ENCODE results near the gene PUS1. TPM values are rescaled to one million over a fixed set of nuclear protein-coding genes. Genes with fewer than 3 reads are reported as not detected.
A peak's percentile ranks its signal among the peaks of the same experiment; 100 is the strongest.

The PUS1 gene
- total and polyA plus RNA-seq, 10 of the 15 experiments (the other 5 are each of a cell fraction or from before 2014, with no cell fraction given): 1.3 to 74.2 (median 25.4) TPM

GRCh38 chr12:131949431-131950181, 20.5 kb downstream of the PUS1 start, which contains the start of gene EP400 (continued):
- TF ChIP-seq CHD1 (IDR thresholded peaks at IDR 0.05; ENCODE audit: low read depth, low read length): peak; percentile 66; the same call in 1 of the 2 replicates
- no peak for TF ChIP-seq FOXK2 (IDR thresholded peaks at IDR 0.05)
- peak; percentile 54 for TF ChIP-seq PKNOX1 (IDR thresholded peaks at IDR 0.05)
- peak in 1 of 2 experiments; percentile 74; a peak in 1 of 3 replicates for TF ChIP-seq EGR1 (IDR thresholded peaks at IDR 0.05; ENCODE audit: borderline replicate concordance in 1 of 2, low read depth in 2 of 2, low read length in 2 of 2)
- TF ChIP-seq ATF7 (IDR thresholded peaks at IDR 0.05; ENCODE audit: low read depth): no peak
- TF ChIP-seq STAT1 (conservative IDR thresholded peaks at IDR 0.05): 0 out of 2 replicates have a peak, but pooled peaks have one; percentile 71
- TF ChIP-seq TCF12 (IDR thresholded peaks at IDR 0.05; ENCODE audit: low read depth, low read length): no peak; the same call in 1 of the 2 replicates
- TF ChIP-seq WRNIP1 (IDR thresholded peaks at IDR 0.05; ENCODE audit: borderline replicate concordance, low read depth, low read length): no peak
- no peak for TF ChIP-seq SREBF1 (IDR thresholded peaks at IDR 0.05; ENCODE audit: low read length)
- TF ChIP-seq EP300 (IDR thresholded peaks at IDR 0.05; ENCODE audit: borderline replicate concordance in 1 of 2, control insufficient read depth in 1 of 2, low read depth in 2 of 2, low read length in 2 of 2): 0 out of 4 replicates have a peak, but pooled peaks of 1 of the 2 experiments have one; percentile 12
- TF ChIP-seq YY1 (IDR thresholded peaks at IDR 0.05; ENCODE audit: low read depth, low read length): peak; percentile 66
- no peak for TF ChIP-seq ATF2 (IDR thresholded peaks at IDR 0.05; ENCODE audit: low read length)
- TF ChIP-seq MLLT1 (IDR thresholded peaks at IDR 0.05): no peak
- TF ChIP-seq SUZ12 (IDR thresholded peaks at IDR 0.05; ENCODE audit: unreplicated experiment): no peak
- TF ChIP-seq MYB (IDR thresholded peaks at IDR 0.05; ENCODE audit: borderline replicate concordance, low read depth, low read length): no peak
- TF ChIP-seq SPI1 (IDR thresholded peaks at IDR 0.05; ENCODE audit: borderline replicate concordance, insufficient read depth, low read depth, low read length): peak; percentile 51; the same call in 1 of the 2 replicates
- no peak for TF ChIP-seq SMAD1 (IDR thresholded peaks at IDR 0.05; ENCODE audit: low read depth, partially characterized antibody)
- peak; percentile 76 for TF ChIP-seq NR2F1 (conservative IDR thresholded peaks at IDR 0.05)
- peak; percentile 48 to 76 (median 52); a peak in 5 of 6 replicates for TF ChIP-seq CTCF (IDR thresholded peaks at IDR 0.05 in 2 of 3, conservative IDR thresholded peaks at IDR 0.05 in 1 of 3; ENCODE audit: control insufficient read depth in 2 of 3, extremely low read depth in 1 of 3, insufficient read depth in 1 of 3, low read depth in 3 of 3, low read length in 3 of 3)
- TF ChIP-seq BACH1 (IDR thresholded peaks at IDR 0.05; ENCODE audit: borderline replicate concordance): peak; percentile 84
- TF ChIP-seq SIN3A (IDR thresholded peaks at IDR 0.05; ENCODE audit: low read depth, low read length): peak; percentile 65
- no peak for TF ChIP-seq IRF3 (IDR thresholded peaks at IDR 0.05)
- no peak for TF ChIP-seq NRF1 (conservative IDR thresholded peaks at IDR 0.05; ENCODE audit: low read depth, low read length)

All from GM12878 (cell line).